HG02943 (cell line): ENCODE measurements around the gene BRD7.
"Not testable (repeated sequence)": the region's sequence is repeated elsewhere in the genome, so short reads cannot be mapped to it uniquely, and the experiment has no call there.

Experiments
- ATAC-seq: cut with Tn5 transposase; IDR thresholded peaks from one replicate; pipeline ENCODE4 v1.9.1; 2021; ENCODE audit warnings: mild to moderate bottlenecking, low read depth, moderate library complexity; ENCODE audit not compliant: unreplicated experiment

BRD7 gene

DNA sequence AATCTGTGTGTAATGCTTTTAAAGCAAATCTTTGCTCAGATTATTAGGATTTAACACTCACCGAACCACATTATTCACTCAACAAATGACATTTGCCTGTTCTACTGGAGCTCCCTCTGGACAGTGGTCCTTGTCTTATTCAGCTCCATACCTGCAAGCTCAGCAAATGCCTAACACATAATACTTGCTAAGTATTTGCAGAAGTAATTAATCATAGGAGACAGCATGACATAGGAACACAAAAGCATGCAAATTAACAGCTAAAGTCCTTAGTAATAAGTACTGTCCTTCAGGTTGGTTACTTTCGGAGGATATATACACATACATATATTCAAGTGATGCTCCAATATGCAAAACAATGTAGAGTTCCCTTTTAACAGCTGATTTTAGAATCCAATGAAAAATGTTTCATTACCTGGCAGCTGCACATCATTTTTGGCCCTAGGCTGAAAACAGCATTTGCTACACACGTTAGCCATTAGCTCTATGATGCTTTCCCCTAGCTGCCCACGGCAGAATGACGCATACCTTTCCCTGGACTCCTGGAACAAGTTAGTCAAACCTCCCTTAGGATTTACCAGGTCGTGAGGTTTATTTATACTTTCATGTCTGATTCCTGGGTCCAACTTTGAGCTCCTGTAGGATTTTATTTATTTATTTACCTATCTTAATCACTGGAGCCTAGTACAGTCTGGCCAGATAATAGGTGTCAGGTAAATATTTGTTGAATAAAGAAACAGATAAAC, 8.6 kb downstream of the BRD7 start:
- ATAC-seq: no peak

DNA sequence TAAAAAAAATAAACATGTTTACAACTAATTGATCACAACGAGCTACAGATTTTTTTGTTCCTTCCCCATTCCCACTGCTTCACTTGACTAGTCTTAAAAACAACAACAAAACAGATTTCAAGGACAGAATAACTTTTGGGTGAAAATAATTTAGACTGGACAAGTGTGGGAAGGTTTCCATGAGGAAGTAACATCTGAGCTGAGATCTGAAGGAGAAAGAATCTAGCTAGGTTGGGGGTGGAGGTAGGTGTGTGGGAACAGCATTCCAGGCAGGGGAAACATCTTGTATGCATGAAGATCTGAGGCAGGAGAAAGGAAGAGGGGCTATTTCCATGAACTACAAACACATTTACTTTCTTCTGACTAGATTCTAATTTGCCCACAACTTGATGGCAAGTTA, 9.2 kb downstream of the BRD7 start:
- ATAC-seq: no peak

DNA sequence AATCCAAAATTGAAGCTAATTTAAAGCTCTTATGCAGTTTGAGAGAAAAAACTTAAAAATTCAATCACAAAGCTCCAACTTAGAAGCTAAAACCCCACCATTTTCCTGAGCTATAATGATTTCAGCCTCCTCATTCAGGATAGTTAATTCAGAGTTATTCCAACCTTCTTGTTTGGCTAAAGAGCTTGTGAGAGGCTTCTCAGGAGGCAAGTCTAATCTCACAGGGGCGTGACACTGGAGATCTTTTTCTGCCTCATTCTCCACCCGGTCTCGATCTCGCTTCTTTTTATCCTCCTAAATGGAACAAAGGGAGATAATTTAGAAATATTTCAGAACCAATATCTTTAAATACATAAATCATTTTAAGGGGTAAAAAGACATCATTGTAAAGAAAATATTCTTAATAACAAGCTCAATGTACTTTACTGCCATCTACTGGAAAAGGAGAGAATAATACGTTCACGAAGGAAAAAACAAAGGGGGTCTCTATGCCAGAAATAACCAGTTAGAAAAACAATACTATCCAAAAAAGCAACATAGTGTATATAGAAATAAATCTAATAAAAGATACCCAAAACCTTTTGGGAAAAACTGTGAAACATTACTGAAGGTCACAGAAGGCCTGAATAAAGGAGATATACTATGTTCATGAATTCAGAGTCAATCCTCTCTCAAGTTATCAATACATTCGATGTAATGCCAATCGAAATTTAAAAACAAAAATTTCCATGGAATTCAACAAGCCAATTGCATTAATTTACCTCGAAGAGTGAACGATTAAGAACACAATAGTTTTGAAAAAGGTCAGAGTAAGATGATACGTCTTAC, 13.9 kb downstream of the BRD7 start:
- ATAC-seq: no peak

DNA sequence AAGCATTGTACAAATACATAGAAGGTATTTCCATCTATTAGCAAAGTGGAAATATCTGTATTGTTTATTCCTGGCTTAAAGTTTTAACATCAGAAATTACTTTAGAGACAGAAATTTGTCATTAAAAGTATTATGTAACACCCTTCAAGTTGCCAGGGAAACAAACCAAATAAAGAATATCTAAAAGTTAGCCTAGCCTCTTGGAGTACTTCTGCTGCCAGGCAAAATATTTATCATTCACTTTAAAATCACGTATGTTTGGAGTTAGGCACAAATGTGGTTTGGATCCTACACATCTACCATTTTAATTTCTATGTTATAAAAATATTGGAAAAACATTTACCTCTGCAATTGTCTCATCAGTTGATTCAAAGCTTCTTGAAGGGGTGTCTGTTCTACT, 14.7 kb downstream of the BRD7 start:
- ATAC-seq: no peak

DNA sequence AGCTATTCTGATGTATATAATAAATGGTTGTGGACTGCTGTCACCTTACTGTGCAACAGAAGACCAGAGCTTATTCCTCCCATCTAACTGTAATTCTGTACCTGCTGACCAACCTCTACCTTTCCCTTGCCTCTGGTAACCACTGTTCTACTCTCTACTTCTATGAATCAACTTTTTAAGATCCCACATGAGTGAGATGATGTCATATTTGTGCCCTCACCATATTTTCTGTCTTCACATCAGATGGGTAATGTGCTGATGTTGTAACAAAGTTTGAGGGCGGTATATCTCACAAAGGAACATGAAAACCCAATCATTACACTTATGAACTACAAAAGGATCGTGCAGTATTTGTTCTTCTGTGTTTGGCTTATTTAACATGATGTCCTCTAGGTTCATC, 16.8 kb downstream of the BRD7 start:
- no peak for ATAC-seq

DNA sequence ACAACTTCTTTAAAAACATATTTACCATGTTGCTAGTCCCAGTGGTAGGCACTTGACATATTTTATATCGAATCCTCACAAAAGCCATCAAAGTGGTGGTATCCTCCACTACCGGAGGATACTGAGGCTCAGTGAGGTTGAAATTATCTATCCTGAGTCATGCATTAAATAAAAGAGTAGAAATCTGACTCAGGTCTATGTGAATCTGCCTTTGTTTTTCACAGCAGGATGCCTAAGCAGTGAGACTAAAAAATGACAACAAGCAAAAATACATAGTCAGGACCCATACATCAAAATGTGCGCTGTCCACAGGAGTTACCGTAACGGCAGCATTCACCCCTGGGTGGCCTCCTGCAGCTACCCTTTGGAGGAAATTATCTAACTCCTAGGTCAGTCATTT, 17.7 kb downstream of the BRD7 start:
- ATAC-seq: no peak

DNA sequence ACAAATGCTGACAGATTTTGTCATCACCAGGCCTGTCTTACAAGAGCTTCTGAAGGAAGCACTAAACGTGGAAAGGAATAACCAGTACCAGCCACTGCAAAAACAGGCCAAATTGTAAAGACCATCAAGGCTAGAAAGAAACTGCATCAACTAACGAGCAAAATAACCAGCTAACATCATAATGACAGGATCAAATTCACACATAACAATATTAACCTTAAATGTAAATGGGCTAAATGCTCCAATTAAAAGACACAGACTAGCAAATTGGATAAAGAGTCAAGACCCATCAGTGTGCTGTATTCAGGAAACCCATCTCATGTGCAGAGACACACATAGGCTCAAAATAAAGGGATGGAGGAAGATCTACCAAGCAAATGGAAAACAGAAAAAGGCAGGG, 23.6 kb downstream of the BRD7 start:
- ATAC-seq: not testable (repeated sequence)

DNA sequence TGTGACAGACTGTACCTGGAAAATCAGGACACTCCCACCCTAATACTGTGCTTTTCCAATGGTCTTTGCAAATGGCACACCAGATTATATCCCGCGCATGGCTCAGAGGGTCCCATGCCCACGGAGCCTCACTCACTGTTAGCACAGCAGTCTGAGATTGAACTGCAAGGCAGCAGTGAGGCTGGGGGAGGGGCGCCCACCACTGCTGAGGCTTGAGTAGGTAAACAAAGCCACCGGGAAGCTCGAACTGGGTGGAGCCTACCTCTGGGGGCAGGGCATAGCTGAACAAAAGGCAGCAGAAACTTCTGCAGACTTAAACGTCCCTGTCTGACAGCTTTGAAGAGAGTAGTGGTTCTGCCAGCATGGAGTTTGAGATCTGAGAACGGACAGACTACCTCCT, 25.2 kb downstream of the BRD7 start:
- ATAC-seq: not testable (repeated sequence)

DNA sequence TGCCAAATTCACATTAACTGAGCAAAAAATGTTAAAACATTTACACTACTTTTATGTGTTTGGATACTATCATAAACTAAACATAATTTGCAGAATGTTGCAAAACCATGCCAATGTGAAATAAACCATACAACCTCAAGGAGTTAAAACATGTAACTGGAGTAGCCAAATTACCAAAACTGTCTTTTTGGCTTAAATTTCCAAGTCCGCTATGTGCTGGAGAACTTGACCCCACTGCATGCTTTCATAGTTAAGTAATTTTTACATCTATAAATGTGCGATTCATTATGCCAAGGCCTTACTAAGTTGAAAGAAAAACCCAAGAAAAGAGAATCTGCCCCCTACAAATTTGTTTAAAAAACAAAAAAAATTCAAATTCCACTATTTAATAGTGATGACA, 28.2 kb downstream of the BRD7 start:
- ATAC-seq: no peak

DNA sequence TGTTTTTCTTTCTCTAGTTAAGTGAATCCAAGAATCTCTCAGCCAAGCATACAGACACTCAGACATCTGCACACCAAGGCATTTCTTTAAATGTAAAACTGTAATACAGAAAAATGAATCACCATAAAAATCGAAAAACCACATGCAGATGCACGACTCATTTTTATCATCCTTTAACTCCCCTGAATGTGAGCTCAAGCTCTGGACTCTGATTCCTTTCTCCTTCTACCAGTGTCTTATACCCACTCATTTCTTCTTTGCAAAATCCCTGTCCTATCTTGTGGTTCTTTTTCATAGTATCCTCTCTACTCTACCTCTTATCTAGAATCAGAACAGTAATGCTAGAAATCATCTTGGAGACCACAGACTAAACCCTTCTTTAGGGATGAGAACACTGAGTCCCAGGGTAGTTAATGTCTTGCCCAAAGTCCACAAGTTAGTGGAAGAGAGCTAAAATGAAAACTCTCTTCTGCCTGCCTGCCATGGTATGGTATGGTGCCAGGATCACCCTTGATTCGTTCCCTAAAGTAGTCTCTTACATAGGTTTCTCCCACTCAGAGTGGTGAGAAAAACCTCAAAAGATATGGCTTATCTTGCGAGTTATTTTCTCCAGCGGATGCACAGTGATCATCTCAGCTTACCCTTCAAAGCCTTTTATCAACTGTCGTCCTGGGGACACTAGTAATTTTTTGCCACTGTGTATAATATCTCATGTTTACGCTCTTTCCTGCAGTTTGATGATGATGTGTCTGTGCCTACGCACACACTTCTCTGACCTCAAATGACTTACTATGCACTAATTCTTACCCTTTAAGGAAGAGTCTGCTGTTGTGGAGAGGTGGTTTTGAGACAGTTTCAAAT, 30.2 kb downstream of the BRD7 start:
- no peak for ATAC-seq

DNA sequence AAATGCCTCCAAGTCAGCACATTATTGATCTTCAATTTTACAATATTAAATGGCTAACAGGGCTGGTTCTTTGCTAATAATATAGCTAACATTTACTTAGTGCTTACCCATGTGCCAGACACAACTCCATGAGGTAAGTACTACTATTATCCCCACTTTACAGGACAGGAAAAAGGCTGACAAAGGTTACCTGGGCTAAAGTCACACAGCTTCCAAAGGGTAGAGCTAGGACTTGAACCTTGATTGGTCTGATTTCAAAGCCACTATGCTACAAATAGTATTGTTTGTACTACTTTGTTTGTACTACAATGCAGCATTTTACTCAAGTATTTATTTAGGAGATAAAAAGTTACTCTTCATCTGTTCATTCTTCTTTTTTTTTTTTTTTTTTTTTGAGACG, 31.9 kb downstream of the BRD7 start:
- no peak for ATAC-seq

DNA sequence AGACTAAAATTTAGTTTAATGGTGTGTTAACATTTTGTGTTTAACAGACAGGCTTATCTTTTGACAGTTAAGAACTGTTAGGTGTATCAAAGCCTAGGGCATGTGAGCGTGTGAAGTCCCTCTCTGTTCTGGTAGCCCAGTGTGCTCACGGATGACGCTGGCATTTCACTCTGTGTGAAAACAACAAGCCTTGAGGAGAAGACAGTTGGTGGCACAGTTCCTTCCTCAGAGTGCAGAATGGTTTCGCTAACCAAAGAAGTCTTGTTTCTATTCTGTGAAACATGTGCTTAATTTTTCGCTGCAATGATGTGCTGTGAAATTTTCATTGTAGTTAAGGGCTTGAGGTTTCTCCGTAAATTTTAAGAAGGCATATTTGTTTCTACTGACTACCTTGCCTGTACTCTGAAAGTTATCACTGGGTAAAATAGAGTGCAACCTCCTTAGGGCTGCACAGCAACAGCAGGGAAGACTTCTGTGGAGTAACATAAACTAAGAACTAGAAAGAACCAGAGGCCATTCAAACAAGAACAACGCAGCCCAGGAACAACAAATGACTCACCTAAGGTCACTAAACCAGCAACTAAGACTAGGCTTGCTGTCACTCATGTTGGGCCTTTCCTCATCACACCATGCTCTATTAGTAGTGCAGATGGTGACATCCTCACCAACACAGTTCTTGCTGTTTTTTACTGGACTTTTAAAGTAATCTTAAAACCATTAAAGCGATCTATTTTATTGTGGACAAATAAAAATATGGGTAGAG, 33.4 kb downstream of the BRD7 start:
- ATAC-seq: peak; percentile 68

DNA sequence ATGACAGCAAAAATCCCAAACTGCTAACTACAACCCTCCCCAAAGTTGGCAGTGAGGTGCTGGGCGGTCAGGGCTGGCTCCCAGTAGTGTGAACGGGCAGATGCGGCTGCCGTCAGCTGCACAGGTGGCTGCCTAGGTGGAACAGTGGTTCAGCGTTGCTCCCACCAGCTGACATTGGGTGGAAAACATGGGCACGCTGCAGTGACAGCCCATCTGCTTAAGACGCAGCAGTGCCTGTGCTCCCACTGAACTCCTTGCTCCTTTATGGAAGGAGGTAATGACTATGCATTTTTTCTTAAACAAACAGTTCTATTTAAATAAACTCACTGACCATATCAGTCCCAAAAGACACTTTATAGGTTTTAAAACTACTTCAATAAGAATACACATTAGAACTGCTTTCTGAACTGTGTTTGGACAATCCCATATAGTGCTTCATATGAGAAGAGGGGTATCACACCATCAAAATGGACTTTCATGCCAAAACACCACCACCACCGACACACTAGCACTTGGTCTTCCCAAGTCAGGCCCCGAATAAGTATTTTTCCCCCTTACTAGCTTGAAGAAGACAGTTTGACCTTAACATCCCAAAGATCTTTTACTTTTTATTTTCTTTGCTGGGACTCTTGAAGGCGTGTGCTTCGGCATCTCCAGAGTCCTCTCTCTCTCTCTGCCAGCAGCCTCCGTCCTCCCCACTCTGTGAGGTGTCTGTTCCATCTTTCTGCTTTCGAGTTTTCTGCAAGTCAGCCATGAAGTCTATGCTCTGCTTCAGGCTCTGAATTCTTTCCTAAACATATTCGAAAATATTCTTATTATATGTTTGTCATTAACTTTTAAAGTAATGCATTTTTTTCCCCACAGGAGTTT, 34.4 kb downstream of the BRD7 start:
- ATAC-seq: no peak

DNA sequence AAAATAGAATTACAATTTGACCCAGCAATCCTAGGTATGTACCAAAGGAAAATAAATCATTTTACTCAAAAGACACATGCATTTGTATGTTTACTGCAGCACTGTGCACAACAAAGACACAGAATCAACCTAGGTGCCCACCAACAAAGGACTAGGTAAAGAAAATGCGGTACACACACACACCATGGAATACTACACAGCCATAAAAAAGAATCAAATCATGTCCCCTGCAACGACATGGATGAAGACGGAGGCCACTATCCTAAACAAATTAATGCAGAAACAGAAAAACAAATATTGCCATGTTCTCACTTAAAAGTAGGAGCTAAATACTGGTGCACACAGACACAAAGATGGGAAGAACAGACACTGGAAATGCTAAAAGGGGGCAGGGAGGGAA, 36.2 kb downstream of the BRD7 start:
- no peak for ATAC-seq

DNA sequence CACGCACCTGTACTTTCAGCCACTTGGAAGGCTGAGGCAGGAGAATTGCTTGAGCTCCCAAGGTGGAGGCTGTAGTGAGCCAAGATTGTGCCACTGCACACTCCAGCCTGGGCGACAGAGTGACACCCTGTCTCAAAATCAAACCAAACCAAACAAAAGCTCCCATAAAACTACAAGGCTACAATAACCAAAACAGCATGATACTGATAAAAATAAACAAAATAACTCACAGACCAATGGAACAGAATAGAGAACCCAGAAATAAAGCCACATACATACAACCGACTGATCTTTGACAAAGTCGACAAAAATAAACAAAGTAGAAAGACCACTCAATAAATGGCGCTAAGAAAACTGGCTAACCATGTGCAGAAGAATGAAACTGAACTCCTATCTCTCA, 37.2 kb downstream of the BRD7 start:
- ATAC-seq: no peak

DNA sequence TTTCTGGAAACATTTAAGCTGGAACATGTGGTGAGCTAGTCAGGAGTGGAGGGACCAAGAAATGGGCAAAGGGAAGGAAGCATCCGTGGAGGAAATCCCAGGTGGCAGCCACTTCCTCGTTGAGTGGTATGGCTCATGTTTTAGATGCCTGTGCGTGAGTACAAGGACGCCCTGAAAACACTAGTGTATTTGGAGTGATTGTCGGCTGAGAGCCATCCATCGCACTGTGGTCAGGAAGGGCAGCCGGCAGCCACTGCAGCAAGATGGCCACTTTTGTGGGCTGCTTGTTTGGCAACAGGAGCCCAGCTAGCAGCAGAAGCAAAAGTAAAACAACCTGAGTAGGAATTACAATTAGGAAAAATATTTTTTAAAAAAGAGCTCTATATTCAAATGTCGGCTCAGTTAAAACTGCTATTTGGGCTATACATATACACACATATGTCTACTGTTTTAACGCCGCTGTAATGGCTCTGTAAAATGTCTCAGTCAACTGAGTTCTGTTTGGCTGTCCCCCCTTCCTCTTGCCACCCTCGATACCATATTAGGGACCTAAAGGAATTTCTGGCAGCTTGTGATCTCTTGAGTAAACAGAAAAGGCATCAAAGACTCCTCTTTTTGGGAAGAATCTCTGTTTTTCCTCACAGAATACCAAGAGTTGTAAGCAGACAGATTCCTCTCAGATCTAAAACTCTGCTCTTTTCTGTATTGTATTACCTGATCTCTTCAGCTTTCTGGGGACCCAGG, 39.2 kb downstream of the BRD7 start:
- no peak for ATAC-seq

DNA sequence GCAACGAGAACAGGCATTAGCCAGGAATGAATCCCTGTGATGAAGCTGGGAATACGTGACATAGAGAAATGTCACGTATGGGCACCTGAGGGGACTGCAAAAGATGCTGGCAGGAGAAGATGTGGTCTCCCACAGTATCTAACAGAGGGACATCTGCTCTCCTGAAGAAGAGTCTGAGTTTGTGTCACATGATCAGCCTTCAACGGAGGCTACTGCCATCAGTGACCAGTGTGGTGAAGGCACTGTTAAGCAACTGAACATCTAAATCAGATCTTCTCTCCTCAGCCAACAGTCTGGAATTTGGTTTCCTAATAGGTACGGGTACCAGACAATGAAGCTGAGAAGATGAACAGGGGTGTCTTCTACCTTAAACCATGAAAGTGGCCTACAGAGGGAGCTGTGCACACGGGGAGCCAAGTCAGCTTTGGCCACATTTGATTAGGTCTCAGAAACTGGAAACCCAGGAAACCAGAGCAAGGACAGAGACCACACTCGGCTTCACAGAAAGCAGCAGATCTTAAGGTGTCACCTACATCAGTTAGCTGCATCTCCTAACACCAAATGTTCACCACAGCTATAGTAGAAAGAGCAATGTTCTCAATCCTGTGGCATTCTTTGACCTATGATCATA, 41.8 kb downstream of the BRD7 start:
- ATAC-seq: no peak

DNA sequence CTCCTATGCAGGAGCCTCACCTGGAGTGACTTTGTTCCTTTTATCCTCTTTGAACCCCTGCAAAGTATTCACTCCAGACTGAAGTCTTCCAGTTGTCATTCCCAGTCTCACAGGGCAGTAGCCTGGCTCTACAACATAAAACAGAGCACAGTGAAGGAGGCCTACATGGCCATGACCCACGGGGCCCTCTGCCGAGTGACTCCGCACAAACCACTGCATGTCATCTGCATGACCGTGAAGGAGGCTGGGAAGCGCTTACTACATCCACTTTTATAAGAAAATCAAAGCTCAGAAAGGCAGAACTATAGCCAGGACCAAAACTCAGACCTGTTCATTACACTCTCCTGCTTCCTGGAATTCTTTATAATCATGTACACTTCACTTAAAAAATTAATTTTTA, 42.5 kb downstream of the BRD7 start:
- ATAC-seq: no peak
